RWPE1 (cell line): Measurements from ENCODE around the gene KMT2B.

Experiments
- CTCF ChIA-PET: fragments of 350-600 bp; sonication (Branson Sonifier 250); formaldehyde crosslinking; extraction: SDS; loops from one replicate; lab custom pipeline; 2021; lab: Yijun Ruan, JAX
- POLR2A ChIA-PET: fragments of 400-600 bp; formaldehyde crosslinking; extraction: SDS; loops from one replicate; lab custom pipeline; 2020; ENCODE audit warnings: antibody characterized with exemption; ENCODE audit not compliant: low non-redundant PET; lab: Yijun Ruan, JAX
- DNase-seq: peaks from one replicate; pipeline ENCODE4 v3.0.0; 2012; ENCODE audit warnings: low spot score
- H3K27ac ChIP-seq: fragments of 450-650 bp; 2 replicates; pipeline ENCODE4 v1.5.1; 2017
- TF ChIP-seq, protein P1 (sequence below): fragments of 450-650 bp; conservative IDR thresholded peaks from 2 replicates; pipeline ENCODE4 v1.5.1; 2017; ENCODE audit warnings: low read depth, mild to moderate bottlenecking

Gene KMT2B

DNA sequence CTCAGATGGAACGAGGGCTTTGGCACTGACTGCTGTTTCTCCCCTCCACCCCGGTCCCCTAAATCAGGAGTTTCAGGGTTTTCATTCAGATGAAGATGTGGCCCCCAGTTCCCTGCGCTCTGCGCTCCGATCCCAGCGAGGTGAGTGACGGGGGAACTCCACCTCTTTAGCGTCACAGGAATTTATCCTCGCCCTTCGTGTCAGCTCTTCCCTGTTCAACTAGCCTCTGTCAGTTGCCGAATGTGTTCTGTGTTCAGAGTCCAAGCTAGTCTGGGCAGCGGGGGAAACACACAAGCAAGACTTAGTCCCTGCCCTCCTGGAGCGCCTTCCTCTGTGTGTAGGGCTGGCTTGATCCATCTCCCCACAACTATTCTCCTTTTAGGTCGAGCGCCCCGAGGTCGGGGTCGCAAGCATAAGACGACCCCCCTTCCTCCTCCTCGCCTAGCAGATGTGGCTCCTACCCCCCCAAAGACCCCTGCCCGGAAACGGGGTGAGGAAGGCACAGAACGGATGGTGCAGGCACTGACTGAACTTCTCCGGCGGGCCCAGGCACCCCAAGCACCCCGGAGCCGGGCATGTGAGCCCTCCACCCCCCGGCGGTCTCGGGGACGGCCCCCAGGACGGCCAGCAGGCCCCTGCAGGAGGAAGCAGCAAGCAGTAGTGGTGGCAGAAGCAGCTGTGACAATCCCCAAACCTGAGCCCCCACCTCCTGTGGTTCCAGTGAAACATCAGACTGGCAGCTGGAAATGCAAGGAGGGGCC is 1.8 kb downstream of the KMT2B start:
- TF ChIP-seq, protein P1, sequence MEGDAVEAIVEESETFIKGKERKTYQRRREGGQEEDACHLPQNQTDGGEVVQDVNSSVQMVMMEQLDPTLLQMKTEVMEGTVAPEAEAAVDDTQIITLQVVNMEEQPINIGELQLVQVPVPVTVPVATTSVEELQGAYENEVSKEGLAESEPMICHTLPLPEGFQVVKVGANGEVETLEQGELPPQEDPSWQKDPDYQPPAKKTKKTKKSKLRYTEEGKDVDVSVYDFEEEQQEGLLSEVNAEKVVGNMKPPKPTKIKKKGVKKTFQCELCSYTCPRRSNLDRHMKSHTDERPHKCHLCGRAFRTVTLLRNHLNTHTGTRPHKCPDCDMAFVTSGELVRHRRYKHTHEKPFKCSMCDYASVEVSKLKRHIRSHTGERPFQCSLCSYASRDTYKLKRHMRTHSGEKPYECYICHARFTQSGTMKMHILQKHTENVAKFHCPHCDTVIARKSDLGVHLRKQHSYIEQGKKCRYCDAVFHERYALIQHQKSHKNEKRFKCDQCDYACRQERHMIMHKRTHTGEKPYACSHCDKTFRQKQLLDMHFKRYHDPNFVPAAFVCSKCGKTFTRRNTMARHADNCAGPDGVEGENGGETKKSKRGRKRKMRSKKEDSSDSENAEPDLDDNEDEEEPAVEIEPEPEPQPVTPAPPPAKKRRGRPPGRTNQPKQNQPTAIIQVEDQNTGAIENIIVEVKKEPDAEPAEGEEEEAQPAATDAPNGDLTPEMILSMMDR = no peak
- no peak for DNase-seq
- peak overlapping the region; percentile 93 for H3K27ac ChIP-seq
- ChIA-PET CTCF (no interaction called here), POLR2A (interaction anchor here (1.0 kb wide), 1 partner anchor 21 kb away, joined by 4 read pairs; no protein-coding TSS in a partner anchor)

DNA sequence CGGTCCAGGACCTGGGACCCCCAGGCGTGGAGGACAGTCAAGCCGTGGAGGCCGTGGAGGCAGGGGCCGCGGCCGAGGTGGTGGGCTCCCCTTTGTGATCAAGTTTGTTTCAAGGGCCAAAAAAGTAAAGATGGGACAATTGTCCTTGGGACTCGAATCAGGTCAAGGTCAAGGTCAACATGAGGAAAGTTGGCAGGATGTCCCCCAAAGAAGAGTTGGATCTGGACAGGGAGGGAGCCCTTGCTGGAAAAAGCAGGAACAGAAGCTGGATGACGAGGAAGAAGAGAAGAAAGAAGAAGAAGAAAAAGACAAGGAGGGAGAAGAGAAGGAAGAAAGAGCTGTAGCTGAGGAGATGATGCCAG is 2.3 kb downstream of the KMT2B start:
- ChIA-PET CTCF (interaction anchor here (0.6 kb wide), 1 partner anchor 175 kb away, joined by 4 read pairs; no protein-coding TSS in a partner anchor), POLR2A (no interaction called here)
- no peak for DNase-seq
- H3K27ac ChIP-seq = peak overlapping the region; percentile 93
- TF ChIP-seq, protein P1 = no peak

DNA sequence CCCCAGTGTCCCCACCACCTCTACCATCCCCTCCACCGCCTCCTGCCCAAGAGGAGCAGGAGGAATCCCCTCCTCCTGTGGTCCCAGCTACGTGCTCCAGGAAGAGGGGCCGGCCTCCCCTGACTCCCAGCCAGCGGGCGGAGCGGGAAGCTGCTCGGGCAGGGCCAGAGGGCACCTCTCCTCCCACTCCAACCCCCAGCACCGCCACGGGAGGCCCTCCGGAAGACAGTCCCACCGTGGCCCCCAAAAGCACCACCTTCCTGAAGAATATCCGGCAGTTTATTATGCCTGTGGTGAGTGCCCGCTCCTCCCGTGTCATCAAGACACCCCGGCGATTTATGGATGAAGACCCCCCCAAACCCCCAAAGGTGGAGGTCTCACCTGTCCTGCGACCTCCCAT is 2.8 kb downstream of the KMT2B start:
- DNase-seq = no peak
- TF ChIP-seq, protein P1 = no peak
- ChIA-PET POLR2A (no interaction called here), CTCF (interaction anchor here (0.6 kb wide), 1 partner anchor 174 kb away, joined by 4 read pairs; no protein-coding TSS in a partner anchor)
- no peak overlapping the region for H3K27ac ChIP-seq

DNA sequence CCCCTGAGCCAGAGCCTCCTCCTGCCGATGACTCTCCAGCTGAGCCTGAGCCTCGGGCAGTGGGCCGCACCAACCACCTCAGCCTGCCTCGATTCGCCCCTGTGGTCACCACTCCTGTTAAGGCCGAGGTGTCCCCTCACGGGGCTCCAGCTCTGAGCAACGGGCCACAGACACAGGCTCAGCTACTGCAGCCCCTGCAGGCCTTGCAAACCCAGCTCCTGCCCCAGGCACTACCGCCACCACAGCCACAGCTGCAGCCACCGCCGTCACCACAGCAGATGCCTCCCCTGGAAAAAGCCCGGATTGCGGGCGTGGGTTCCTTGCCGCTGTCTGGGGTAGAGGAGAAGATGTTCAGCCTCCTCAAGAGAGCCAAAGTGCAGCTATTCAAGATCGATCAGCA is 3.6 kb downstream of the KMT2B start:
- TF ChIP-seq, protein P1 = no peak
- ChIA-PET POLR2A (no interaction called here), CTCF (no interaction called here)
- no peak overlapping the region for H3K27ac ChIP-seq
- DNase-seq = no peak

DNA sequence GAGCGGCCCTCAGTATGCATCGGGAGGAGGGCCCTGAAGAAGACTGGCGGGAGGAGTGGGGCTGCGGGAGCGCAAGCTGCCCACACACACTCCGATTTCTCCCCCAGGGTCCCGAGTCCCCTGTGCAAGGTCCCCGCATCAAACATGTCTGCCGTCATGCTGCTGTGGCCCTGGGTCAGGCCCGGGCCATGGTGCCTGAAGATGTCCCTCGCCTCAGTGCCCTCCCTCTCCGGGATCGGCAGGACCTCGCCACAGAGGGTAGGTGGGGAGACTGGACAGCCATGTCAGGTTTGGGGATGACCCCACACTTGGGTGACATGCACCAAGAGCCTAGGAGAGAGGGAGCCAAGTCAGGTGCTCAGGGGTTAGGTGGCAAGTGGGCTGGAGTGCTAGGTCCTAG is 4.7 kb downstream of the KMT2B start:
- TF ChIP-seq, protein P1 = no peak
- ChIA-PET POLR2A (no interaction called here), CTCF (interaction anchor here (1.1 kb wide), 1 partner anchor 18 kb away, joined by 3 read pairs; no protein-coding TSS in a partner anchor)
- no peak for DNase-seq
- H3K27ac ChIP-seq = 0 out of 2 replicates have a peak overlapping the region, but pooled peaks have one; percentile 4

DNA sequence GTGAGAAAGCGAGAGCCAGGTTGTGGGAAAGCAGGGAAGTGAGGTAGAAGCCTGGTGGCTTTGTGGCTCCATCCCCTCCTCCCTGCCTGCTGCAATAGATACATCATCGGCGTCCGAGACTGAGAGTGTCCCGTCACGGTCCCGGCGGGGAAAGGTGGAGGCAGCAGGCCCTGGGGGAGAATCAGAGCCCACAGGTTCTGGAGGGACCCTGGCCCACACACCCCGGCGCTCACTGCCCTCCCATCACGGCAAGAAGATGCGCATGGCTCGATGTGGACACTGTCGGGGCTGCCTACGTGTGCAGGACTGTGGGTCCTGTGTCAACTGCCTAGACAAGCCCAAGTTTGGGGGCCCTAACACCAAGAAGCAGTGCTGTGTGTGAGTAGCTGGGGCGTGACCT is 5.1 kb downstream of the KMT2B start:
- CTCF ChIA-PET = interaction anchor here (1.1 kb wide), 1 partner anchor 18 kb away, joined by 3 read pairs; no protein-coding TSS in a partner anchor
- TF ChIP-seq, protein P1 = no peak
- POLR2A ChIA-PET = no interaction called here
- 0 out of 2 replicates have a peak overlapping the region, but pooled peaks have one; percentile 4 for H3K27ac ChIP-seq
- no peak for DNase-seq
